Peyer's patch (tissue), 4 donors: Measurements from ENCODE around the gene KRT85. TPM values are rescaled to one million over a fixed set of nuclear protein-coding genes. Genes with fewer than 3 reads are reported as not detected.

Source experiments
- DNase-seq, 3 donors: peaks; one replicate each; pipeline ENCODE4 v3.0.0-alpha.2; 2017 to 2019
- H3K27ac ChIP-seq, 4 donors: fragments of 200-600 bp; sonication (generic); one replicate each; pipeline ENCODE4 v1.5.1; 2016 to 2019
- H3K27me3 ChIP-seq, 2 donors: fragments of 200-600 bp; sonication (generic); one replicate each; pipeline ENCODE4 v1.5.1; 2019
- H3K36me3 ChIP-seq, 3 donors: fragments of 200-600 bp; sonication (generic); one replicate each; pipeline ENCODE4 v1.5.1; 2016 to 2019
- H3K4me1 ChIP-seq, 4 donors: fragments of 200-600 bp; sonication (generic); one replicate each; pipeline ENCODE4 v1.5.1; 2016 to 2019
- H3K4me3 ChIP-seq, 4 donors: fragments of 200-600 bp; sonication (generic); 1 replicate in 3 of 4; 2 replicates in 1 of 4; pipeline ENCODE4 v1.5.1; 2016 to 2019; ENCODE audit warnings: mild to moderate bottlenecking in 1 of 4
- H3K9me3 ChIP-seq, 4 donors: fragments of 200-600 bp; sonication (generic); one replicate each; pipeline ENCODE4 v1.5.1; 2016 to 2019; ENCODE audit warnings: mild to moderate bottlenecking in 1 of 4
- CTCF ChIP-seq, 6 experiments: fragments of 450-650 bp in 4 of 6; fragments of 200-600 bp in 2 of 6; sonication (generic) in 1 of 6; IDR thresholded peaks; one replicate each; pipeline ENCODE4 v1.5.1; 2017 to 2019; ENCODE audit warnings: antibody characterized with exemption in 6 of 6, mild to moderate bottlenecking in 3 of 6, moderate library complexity in 1 of 6
- POLR2A ChIP-seq, 2 donors: fragments of 450-650 bp; IDR thresholded peaks; one replicate each; pipeline ENCODE4 v1.5.1; 2017; ENCODE audit warnings: antibody characterized with exemption in 2 of 2, mild to moderate bottlenecking in 2 of 2, moderate library complexity in 2 of 2
- total RNA-seq, 4 donors: library from RNA; depleted of rRNA; stranded (reverse); fragments of >200 nt; gene quantifications; one replicate each; pipeline ENCODE4 v1.1.0, GENCODE V29; 2016

Gene KRT85
- total RNA-seq, 4 donors from 2014 or later = not detected

GRCh38 chr12:52372216-52373154 is 5.2 kb upstream of the KRT85 start:
- TF ChIP-seq CTCF (IDR thresholded peaks at IDR 0.05) (peak in 5 of 6 experiments; percentile 15 to 84 (median 75)), POLR2A (IDR thresholded peaks at IDR 0.05) (no peak)
- peak; percentile 56 to 89 (median 80) for DNase-seq
- Histone ChIP-seq H3K9me3 (no peaks in the 10 kb centered on the region), H3K27ac (peak overlapping the region in 1 of 4 donors; percentile 56), H3K27me3 (no peaks in the 10 kb centered on the region), H3K4me1 (no peaks in the 10 kb centered on the region), H3K4me3 (no peak overlapping the region), H3K36me3 (no peaks in the 10 kb centered on the region)

GRCh38 chr12:52371716-52372115 is 4.4 kb upstream of the KRT85 start:
- DNase-seq = no peak
- Histone ChIP-seq H3K36me3 (no peaks in the 10 kb centered on the region), H3K9me3 (no peaks in the 10 kb centered on the region), H3K4me1 (no peaks in the 10 kb centered on the region), H3K27ac (peak overlapping the region in 2 of 4 donors; percentile 35 to 56), H3K4me3 (no peak overlapping the region), H3K27me3 (no peaks in the 10 kb centered on the region)
- TF ChIP-seq POLR2A (IDR thresholded peaks at IDR 0.05) (no peak), CTCF (IDR thresholded peaks at IDR 0.05) (no peak)

- Histone ChIP-seq H3K9me3 (no peaks in the 10 kb centered on the region), H3K27me3 (no peaks in the 10 kb centered on the region), H3K27ac (peak overlapping the region in 1 of 4 donors; percentile 56), H3K4me1 (no peaks in the 10 kb centered on the region), H3K36me3 (no peaks in the 10 kb centered on the region), H3K4me3 (no peak overlapping the region)
- peak in 1 of 3 donors; percentile 61 for DNase-seq
- no peak for TF ChIP-seq POLR2A (IDR thresholded peaks at IDR 0.05)
- no peak for TF ChIP-seq CTCF (IDR thresholded peaks at IDR 0.05)
Observed at GRCh38 chr12:52370926-52371608, 3.8 kb upstream of the KRT85 start.

GRCh38 chr12:52369809-52370208 is 2.5 kb upstream of the KRT85 start:
- no peaks in the 10 kb centered on the region for H3K9me3 ChIP-seq
- no peak for DNase-seq
- no peak for TF ChIP-seq POLR2A (IDR thresholded peaks at IDR 0.05)
- no peaks in the 10 kb centered on the region for H3K4me1 ChIP-seq
- no peaks in the 10 kb centered on the region for H3K36me3 ChIP-seq
- no peak overlapping the region for H3K4me3 ChIP-seq
- no peaks in the 10 kb centered on the region for H3K27me3 ChIP-seq
- no peak overlapping the region for H3K27ac ChIP-seq

GRCh38 chr12:52369211-52369610 is 1.9 kb upstream of the KRT85 start:
- H3K36me3 ChIP-seq = no peaks in the 10 kb centered on the region
- H3K9me3 ChIP-seq = no peaks in the 10 kb centered on the region
- no peak for DNase-seq
- H3K27ac ChIP-seq = no peak overlapping the region
- TF ChIP-seq CTCF (IDR thresholded peaks at IDR 0.05) (no peak), POLR2A (IDR thresholded peaks at IDR 0.05) (no peak)
- no peaks in the 10 kb centered on the region for H3K4me1 ChIP-seq
- H3K27me3 ChIP-seq = no peaks in the 10 kb centered on the region
- H3K4me3 ChIP-seq = no peak overlapping the region

GRCh38 chr12:52368508-52368907 is 1.2 kb upstream of the KRT85 start:
- Histone ChIP-seq H3K36me3 (no peaks in the 10 kb centered on the region), H3K27ac (no peak overlapping the region), H3K4me3 (no peak overlapping the region), H3K27me3 (no peaks in the 10 kb centered on the region), H3K4me1 (no peaks in the 10 kb centered on the region), H3K9me3 (no peaks in the 10 kb centered on the region)
- no peak for TF ChIP-seq CTCF (IDR thresholded peaks at IDR 0.05)
- no peak for DNase-seq
